ENCODE results near the gene RXFP2. TPM values are rescaled to one million over a fixed set of nuclear protein-coding genes. Genes with fewer than 3 reads are reported as not detected.

The RXFP2 gene
- total RNA-seq, 4 donors from 2014 or later = 1.0 to 2.2 TPM; not detected in 2

GRCh38 chr13:31807090-31807541 is 67.8 kb downstream of the RXFP2 start:
- Histone ChIP-seq H3K36me3 (no peaks in the 10 kb centered on the region), H3K9me3 (peaks cover 0 to 12% (median 0%) of the 10 kb centered on the region in 4 donors), H3K4me3 (no peak overlapping the region), H3K4me1 (no peaks in the 10 kb centered on the region), H3K27ac (no peak overlapping the region), H3K27me3 (no peaks in the 10 kb centered on the region)
- 48 to 60% methylated on average over 2 of the region's 2 CpGs for WGBS, 2 donors
- no peak for TF ChIP-seq EP300 (IDR thresholded peaks at IDR 0.05)
- no peak for TF ChIP-seq CTCF (IDR thresholded peaks at IDR 0.05)
- TF ChIP-seq POLR2A (IDR thresholded peaks at IDR 0.05) = no peak
- no peak for DNase-seq (ENCODE audit: low spot score in 2 of 2)

GRCh38 chr13:31814536-31814935 is 75.2 kb downstream of the RXFP2 start:
- DNase-seq (ENCODE audit: low spot score in 2 of 2) = no peak
- Histone ChIP-seq H3K4me1 (no peaks in the 10 kb centered on the region), H3K27me3 (no peaks in the 10 kb centered on the region), H3K36me3 (no peaks in the 10 kb centered on the region), H3K4me3 (no peak overlapping the region), H3K27ac (no peak overlapping the region), H3K9me3 (peaks cover 0 to 40% (median 11%) of the 10 kb centered on the region in 4 donors)
- WGBS, 2 donors = 85 to 86% methylated on average over 5 of the region's 5 CpGs
- TF ChIP-seq EP300 (IDR thresholded peaks at IDR 0.05) (no peak), POLR2A (IDR thresholded peaks at IDR 0.05) (no peak), CTCF (IDR thresholded peaks at IDR 0.05) (no peak)

GRCh38 chr13:31815361-31816144 is 76.2 kb downstream of the RXFP2 start:
- H3K27ac ChIP-seq = no peak overlapping the region
- H3K27me3 ChIP-seq = no peaks in the 10 kb centered on the region
- WGBS, 2 donors = 44 to 50% methylated on average over 1 of the region's 1 CpG
- H3K9me3 ChIP-seq = peaks cover 0 to 35% (median 11%) of the 10 kb centered on the region in 4 donors
- no peak for DNase-seq (ENCODE audit: low spot score in 2 of 2)
- TF ChIP-seq CTCF (IDR thresholded peaks at IDR 0.05) (no peak), EP300 (IDR thresholded peaks at IDR 0.05) (no peak), POLR2A (IDR thresholded peaks at IDR 0.05) (no peak)
- no peaks in the 10 kb centered on the region for H3K36me3 ChIP-seq
- H3K4me3 ChIP-seq = no peak overlapping the region
- H3K4me1 ChIP-seq = no peaks in the 10 kb centered on the region

- H3K4me3 ChIP-seq = no peak overlapping the region
- H3K9me3 ChIP-seq = peaks cover 0 to 32% (median 11%) of the 10 kb centered on the region in 4 donors
- TF ChIP-seq EP300 (IDR thresholded peaks at IDR 0.05) (no peak), POLR2A (IDR thresholded peaks at IDR 0.05) (no peak), CTCF (IDR thresholded peaks at IDR 0.05) (no peak)
- H3K27me3 ChIP-seq = no peaks in the 10 kb centered on the region
- no peaks in the 10 kb centered on the region for H3K4me1 ChIP-seq
- DNase-seq (ENCODE audit: low spot score in 2 of 2) = no peak
- no peak overlapping the region for H3K27ac ChIP-seq
- no peaks in the 10 kb centered on the region for H3K36me3 ChIP-seq
Observed at GRCh38 chr13:31818236-31818635, 78.9 kb downstream of the RXFP2 start.

GRCh38 chr13:31824705-31825517 is 85.6 kb downstream of the RXFP2 start:
- no peaks in the 10 kb centered on the region for H3K9me3 ChIP-seq
- H3K36me3 ChIP-seq = no peaks in the 10 kb centered on the region
- no peak overlapping the region for H3K27ac ChIP-seq
- no peaks in the 10 kb centered on the region for H3K4me1 ChIP-seq
- H3K27me3 ChIP-seq = no peaks in the 10 kb centered on the region
- no peak for TF ChIP-seq POLR2A (IDR thresholded peaks at IDR 0.05)
- peak in 3 of 5 experiments; percentile 16 to 34 (median 20) for TF ChIP-seq CTCF (IDR thresholded peaks at IDR 0.05)
- no peak for TF ChIP-seq EP300 (IDR thresholded peaks at IDR 0.05)
- no peak for DNase-seq (ENCODE audit: low spot score in 2 of 2)
- 43 to 58% methylated on average over 3 of the region's 3 CpGs for WGBS, 2 donors
- H3K4me3 ChIP-seq = no peak overlapping the region
